Calu3 (cell line): ENCODE results near the gene TMEM185B. TPM values are rescaled to one million over a fixed set of nuclear protein-coding genes. Genes with fewer than 3 reads are reported as not detected.

ENCODE experiments used
- BruUV-seq: library from RNA; stranded (reverse); fragments of 400-500 nt; replicated peaks from 2 replicates; lab custom pipeline; 2021; lab: Mats Ljungman, UMichigan
- CTCF ChIA-PET: fragments of 300-600 bp; sonication (Branson Sonifier 250); formaldehyde crosslinking; loops from one replicate; lab custom pipeline; 2022; ENCODE audit warnings: antibody characterized with exemption; lab: Charles Lee
- DNase-seq: peaks from one replicate; pipeline ENCODE4 v3.0.0; 2022
- H3K27ac Mint-ChIP-seq: one replicate; pipeline ENCODE4 v1.8.0; 2022; ENCODE audit warnings: mixed read lengths; ENCODE audit not compliant: unreplicated experiment
- H3K27me3 Mint-ChIP-seq: one replicate; pipeline ENCODE4 v1.8.0; 2022; ENCODE audit warnings: mixed read lengths; ENCODE audit not compliant: unreplicated experiment
- H3K36me3 Mint-ChIP-seq: one replicate; pipeline ENCODE4 v1.8.0; 2022; ENCODE audit warnings: mild to moderate bottlenecking, moderate library complexity, mixed read lengths; ENCODE audit not compliant: insufficient read depth, unreplicated experiment
- H3K4me1 Mint-ChIP-seq: one replicate; pipeline ENCODE4 v1.8.0; 2022; ENCODE audit warnings: mild to moderate bottlenecking, low read depth, mixed read lengths; ENCODE audit not compliant: unreplicated experiment
- H3K4me3 Mint-ChIP-seq: one replicate; pipeline ENCODE4 v1.8.0; 2022; ENCODE audit warnings: mild to moderate bottlenecking, low read depth, moderate library complexity, mixed read lengths; ENCODE audit not compliant: unreplicated experiment
- H3K9me3 Mint-ChIP-seq: one replicate; pipeline ENCODE4 v1.8.0; 2022; ENCODE audit warnings: low read depth, mixed read lengths; ENCODE audit not compliant: unreplicated experiment
- CTCF ChIP-seq: fragments of 200-600 bp; IDR thresholded peaks from one replicate; pipeline ENCODE4 v1.8.0; 2022; ENCODE audit warnings: antibody characterized with exemption; ENCODE audit not compliant: unreplicated experiment
- intact Hi-C: fragments of 100-400 bp; cut with micrococcal nuclease; formaldehyde crosslinking; loops from one replicate; pipeline ENCODE4 v1.10.0; 2022; ENCODE audit not compliant: unreplicated experiment
- total RNA-seq: library from RNA; stranded (reverse); gene quantifications from 2 replicates; pipeline ENCODE4 v1.2.3, GENCODE V29; 2022

The TMEM185B gene
- total RNA-seq, 1 experiment from 2014 or later, result 42.8 TPM

GRCh38 chr2:120267348-120267747 is 44.1 kb upstream of the TMEM185B start:
- H3K36me3 Mint-ChIP-seq, result no peaks in the 10 kb centered on the region
- H3K4me3 Mint-ChIP-seq, result no peak overlapping the region
- H3K4me1 Mint-ChIP-seq, result peaks cover 14% of the 10 kb centered on the region
- no peak for TF ChIP-seq CTCF
- DNase-seq, result no peak
- no peaks in the 10 kb centered on the region for H3K9me3 Mint-ChIP-seq
- intact Hi-C loops, result no loop called here
- CTCF ChIA-PET, result no interaction called here
- no TSS peak for BruUV-seq
- H3K27ac Mint-ChIP-seq, result no peak overlapping the region
- H3K27me3 Mint-ChIP-seq, result no peaks in the 10 kb centered on the region

- no peak for TF ChIP-seq CTCF
- DNase-seq, result no peak
- BruUV-seq, result no TSS peak
- Mint-ChIP-seq H3K27me3 (no peaks in the 10 kb centered on the region), H3K9me3 (peaks cover 7% of the 10 kb centered on the region), H3K36me3 (no peaks in the 10 kb centered on the region), H3K4me3 (no peak overlapping the region), H3K27ac (no peak overlapping the region), H3K4me1 (peaks cover 2% of the 10 kb centered on the region)
- CTCF ChIA-PET, result no interaction called here
- intact Hi-C loops, result no loop called here
These were observed 41.8 kb upstream of the TMEM185B start for GRCh38 chr2:120265006-120265405.

GRCh38 chr2:120262761-120263428 is 39.7 kb upstream of the TMEM185B start:
- intact Hi-C loops, result no loop called here
- no TSS peak for BruUV-seq
- H3K27me3 Mint-ChIP-seq, result no peaks in the 10 kb centered on the region

GRCh38 chr2:120262150-120262549 is 39.0 kb upstream of the TMEM185B start:
- CTCF ChIA-PET, result no interaction called here
- DNase-seq, result no peak

More at GRCh38 chr2:120262761-120263428, 39.7 kb upstream of the TMEM185B start:
- Mint-ChIP-seq H3K4me1 (peaks cover 7% of the 10 kb centered on the region), H3K9me3 (peaks cover 14% of the 10 kb centered on the region), H3K36me3 (peaks cover 7% of the 10 kb centered on the region), H3K4me3 (no peak overlapping the region), H3K27ac (no peak overlapping the region)
- TF ChIP-seq CTCF, result no peak
- DNase-seq, result no peak
- CTCF ChIA-PET, result no interaction called here

More at GRCh38 chr2:120262150-120262549, 39.0 kb upstream of the TMEM185B start:
- no TSS peak for BruUV-seq
- Mint-ChIP-seq H3K9me3 (peaks cover 14% of the 10 kb centered on the region), H3K36me3 (peaks cover 7% of the 10 kb centered on the region), H3K4me3 (no peak overlapping the region), H3K27ac (no peak overlapping the region), H3K4me1 (peaks cover 15% of the 10 kb centered on the region), H3K27me3 (no peaks in the 10 kb centered on the region)
- no peak for TF ChIP-seq CTCF
- intact Hi-C loops, result no loop called here
